BLaER1 treated with 17β-estradiol and CSF1 and Interleukin-3, amounts not matched to agents 10 nM and 100 nM (cell line): ENCODE measurements around the gene KMT2E.
"Not testable (repeated sequence)": the region's sequence is repeated elsewhere in the genome, so short reads cannot be mapped to it uniquely, and the experiment has no call there.

Source experiments
- H3K27ac ChIP-seq, 11 experiments: shearing (Covaris generic); formaldehyde crosslinking; 2 replicates each; pipeline ENCODE4 v1.8.1; 2022
- H3K27me3 ChIP-seq, 11 experiments: shearing (Covaris generic); formaldehyde crosslinking; 2 replicates each; pipeline ENCODE4 v1.8.1; 2022
- H3K36me3 ChIP-seq, 11 experiments: shearing (Covaris generic); formaldehyde crosslinking; 2 replicates each; pipeline ENCODE4 v1.8.1; 2022
- H3K4me1 ChIP-seq, 10 experiments: shearing (Covaris generic); formaldehyde crosslinking; 2 replicates each; pipeline ENCODE4 v1.8.1; 2022
- H3K4me2 ChIP-seq, 11 experiments: shearing (Covaris generic); formaldehyde crosslinking; 2 replicates each; pipeline ENCODE4 v1.8.1; 2022
- H3K4me3 ChIP-seq, 10 experiments: shearing (Covaris generic); formaldehyde crosslinking; 2 replicates each; pipeline ENCODE4 v1.8.1; 2022
- H3K9ac ChIP-seq, 11 experiments: shearing (Covaris generic); formaldehyde crosslinking; 2 replicates each; pipeline ENCODE4 v1.8.1; 2022
- H3K9me3 ChIP-seq, 11 experiments: shearing (Covaris generic); formaldehyde crosslinking; replicated peaks in 1 of 11; 2 replicates each; pipeline ENCODE4 v1.8.1; 2022
- H4K20me1 ChIP-seq, 11 experiments: shearing (Covaris generic); formaldehyde crosslinking; 2 replicates each; pipeline ENCODE4 v1.8.1; 2022
- Cebpa-rat ChIP-seq, 11 experiments: shearing (Covaris generic); IDR thresholded peaks; 2 replicates each; pipeline ENCODE4 v1.8.1; 2022

KMT2E gene

GRCh38 chr7:105028004-105028403 is 14.0 kb downstream of the KMT2E start:
- peaks cover 9 to 52% (median 22%) of the 10 kb centered on the region in 11 experiments; a peak in 19 of 22 replicates for H3K36me3 ChIP-seq
- no peaks in the 10 kb centered on the region for H3K9me3 ChIP-seq
- no peak for TF ChIP-seq Cebpa-rat (IDR thresholded peaks at IDR 0.05)
- H3K4me2 ChIP-seq: peak overlapping the region in 8 of 11 experiments; percentile 10 to 74 (median 23); a peak in 11 of 22 replicates
- H4K20me1 ChIP-seq: peaks cover 98 to 100% (median 100%) of the 10 kb centered on the region in 11 experiments
- peaks cover 18 to 92% (median 44%) of the 10 kb centered on the region in 10 experiments for H3K4me1 ChIP-seq
- H3K9ac ChIP-seq: no peak overlapping the region
- no peak overlapping the region for H3K27ac ChIP-seq
- no peaks in the 10 kb centered on the region for H3K27me3 ChIP-seq
- no peak overlapping the region for H3K4me3 ChIP-seq

GRCh38 chr7:105028941-105029340 is 14.9 kb downstream of the KMT2E start:
- Histone ChIP-seq H4K20me1 (peaks cover 99 to 100% (median 100%) of the 10 kb centered on the region in 11 experiments), H3K4me2 (peak overlapping the region in 6 of 11 experiments; percentile 8 to 74 (median 24); a peak in 8 of 22 replicates), H3K4me1 (peaks cover 24 to 92% (median 42%) of the 10 kb centered on the region in 10 experiments), H3K36me3 (peaks cover 14 to 58% (median 29%) of the 10 kb centered on the region in 11 experiments; a peak in 21 of 22 replicates)
- not testable (repeated sequence) for H3K9me3 ChIP-seq, H3K27me3 ChIP-seq, H3K9ac ChIP-seq, H3K4me3 ChIP-seq, H3K27ac ChIP-seq

GRCh38 chr7:105030447-105030846 is 16.4 kb downstream of the KMT2E start:
- peaks cover 94 to 100% (median 99%) of the 10 kb centered on the region in 11 experiments for H4K20me1 ChIP-seq
- H3K9ac ChIP-seq: no peak overlapping the region
- H3K27me3 ChIP-seq: no peaks in the 10 kb centered on the region
- H3K27ac ChIP-seq: no peak overlapping the region
- 0 out of 22 replicates have a peak overlapping the region, but pooled peaks of 1 of the 11 experiments have one; percentile 69 for H3K4me2 ChIP-seq
- peaks cover 15 to 59% (median 32%) of the 10 kb centered on the region in 11 experiments; a peak in 21 of 22 replicates for H3K36me3 ChIP-seq
- no peak overlapping the region for H3K4me3 ChIP-seq
- no peak for TF ChIP-seq Cebpa-rat (IDR thresholded peaks at IDR 0.05)
- no peaks in the 10 kb centered on the region for H3K9me3 ChIP-seq
- H3K4me1 ChIP-seq: peaks cover 10 to 85% (median 35%) of the 10 kb centered on the region in 10 experiments

- Histone ChIP-seq H3K4me2 (peak overlapping the region in 2 of 11 experiments; percentile 28 to 43; a peak in 2 of 22 replicates), H3K27ac (no peak overlapping the region), H4K20me1 (peaks cover 94 to 100% (median 99%) of the 10 kb centered on the region in 11 experiments)
These were observed 18.7 kb downstream of the KMT2E start for GRCh38 chr7:105032553-105033214.

GRCh38 chr7:105035349-105035748 is 21.3 kb downstream of the KMT2E start:
- H3K9ac ChIP-seq: 0 out of 22 replicates have a peak overlapping the region, but pooled peaks of 1 of the 11 experiments have one; percentile 41
- peaks cover 94 to 100% (median 99%) of the 10 kb centered on the region in 11 experiments for H4K20me1 ChIP-seq
- H3K27ac ChIP-seq: no peak overlapping the region
- H3K27me3 ChIP-seq: no peaks in the 10 kb centered on the region
- H3K4me1 ChIP-seq: peaks cover 13 to 79% (median 28%) of the 10 kb centered on the region in 10 experiments; a peak in 18 of 20 replicates
- H3K36me3 ChIP-seq: peaks cover 30 to 60% (median 38%) of the 10 kb centered on the region in 11 experiments; a peak in 20 of 22 replicates
- H3K9me3 ChIP-seq: no peaks in the 10 kb centered on the region
- no peak for TF ChIP-seq Cebpa-rat (IDR thresholded peaks at IDR 0.05)
- peak overlapping the region in 3 of 11 experiments; percentile 12 to 44 (median 32); a peak in 3 of 22 replicates for H3K4me2 ChIP-seq
- H3K4me3 ChIP-seq: no peak overlapping the region

More at GRCh38 chr7:105032553-105033214, 18.7 kb downstream of the KMT2E start:
- no peak for TF ChIP-seq Cebpa-rat (IDR thresholded peaks at IDR 0.05)
- Histone ChIP-seq H3K9ac (no peak overlapping the region), H3K4me3 (no peak overlapping the region), H3K27me3 (no peaks in the 10 kb centered on the region), H3K36me3 (peaks cover 25 to 51% (median 33%) of the 10 kb centered on the region in 11 experiments; a peak in 21 of 22 replicates), H3K9me3 (no peaks in the 10 kb centered on the region), H3K4me1 (peaks cover 13 to 85% (median 35%) of the 10 kb centered on the region in 10 experiments; a peak in 18 of 20 replicates)

- Histone ChIP-seq H3K9me3 (no peaks in the 10 kb centered on the region), H3K4me1 (peaks cover 13 to 71% (median 28%) of the 10 kb centered on the region in 10 experiments; a peak in 18 of 20 replicates), H3K27ac (no peak overlapping the region), H3K4me2 (peak overlapping the region in 3 of 11 experiments; percentile 12 to 32 (median 29); a peak in 7 of 22 replicates), H3K36me3 (peaks cover 39 to 72% (median 47%) of the 10 kb centered on the region in 11 experiments), H4K20me1 (peaks cover 94 to 100% (median 99%) of the 10 kb centered on the region in 11 experiments), H3K9ac (peak overlapping the region in 1 of 11 experiments; percentile 39; a peak in 1 of 22 replicates), H3K27me3 (no peaks in the 10 kb centered on the region), H3K4me3 (no peak overlapping the region)
- no peak for TF ChIP-seq Cebpa-rat (IDR thresholded peaks at IDR 0.05)
These were observed 22.5 kb downstream of the KMT2E start for GRCh38 chr7:105036217-105037168.

- H3K27ac ChIP-seq: no peak overlapping the region
- no peak overlapping the region for H3K4me3 ChIP-seq
- peak in 3 of 11 experiments; percentile 8 to 19 (median 11); a peak in 1 of 22 replicates for TF ChIP-seq Cebpa-rat (IDR thresholded peaks at IDR 0.05)
- H4K20me1 ChIP-seq: peaks cover 93 to 100% (median 99%) of the 10 kb centered on the region in 11 experiments
- H3K4me1 ChIP-seq: peaks cover 13 to 68% (median 28%) of the 10 kb centered on the region in 10 experiments; a peak in 18 of 20 replicates
- H3K9ac ChIP-seq: no peak overlapping the region
- peak overlapping the region in 7 of 11 experiments; percentile 6 to 50 (median 34); a peak in 8 of 22 replicates for H3K4me2 ChIP-seq
- no peaks in the 10 kb centered on the region for H3K27me3 ChIP-seq
- H3K9me3 ChIP-seq: no peaks in the 10 kb centered on the region
- peaks cover 43 to 72% (median 52%) of the 10 kb centered on the region in 11 experiments for H3K36me3 ChIP-seq
These were observed 23.3 kb downstream of the KMT2E start for GRCh38 chr7:105037319-105037718.

- peaks cover 90 to 99% (median 95%) of the 10 kb centered on the region in 11 experiments for H3K36me3 ChIP-seq
- no peak overlapping the region for H3K9ac ChIP-seq
- no peaks in the 10 kb centered on the region for H3K9me3 ChIP-seq
- peaks cover 85 to 100% (median 96%) of the 10 kb centered on the region in 11 experiments for H4K20me1 ChIP-seq
- no peak overlapping the region for H3K4me2 ChIP-seq
- no peaks in the 10 kb centered on the region for H3K27me3 ChIP-seq
- peaks cover 0 to 15% (median 0%) of the 10 kb centered on the region in 10 experiments; a peak in 3 of 20 replicates for H3K4me1 ChIP-seq
- no peak overlapping the region for H3K27ac ChIP-seq
- TF ChIP-seq Cebpa-rat (IDR thresholded peaks at IDR 0.05): no peak
- no peak overlapping the region for H3K4me3 ChIP-seq
These were observed 30.6 kb downstream of the KMT2E start for GRCh38 chr7:105044449-105045070.
